GM21528 (cell line): ENCODE measurements around the gene ARHGEF28.

Experiments
- ATAC-seq: cut with Tn5 transposase; IDR thresholded peaks from one replicate; pipeline ENCODE4 v1.9.1; 2021; ENCODE audit warnings: mild to moderate bottlenecking, moderate library complexity; ENCODE audit not compliant: unreplicated experiment, low FRiP score

Gene ARHGEF28

GRCh38 chr5:73973135-73973534, 347.1 kb downstream of the ARHGEF28 start:
- no peak for ATAC-seq

GRCh38 chr5:73974871-73975360, 348.9 kb downstream of the ARHGEF28 start:
- no peak for ATAC-seq

- no peak for ATAC-seq
Observed at GRCh38 chr5:73975845-73976244, 349.8 kb downstream of the ARHGEF28 start.

GRCh38 chr5:73977146-73977545, 351.1 kb downstream of the ARHGEF28 start:
- no peak for ATAC-seq

GRCh38 chr5:73979321-73979720, 353.3 kb downstream of the ARHGEF28 start:
- ATAC-seq: no peak

GRCh38 chr5:73981704-73982103, 355.7 kb downstream of the ARHGEF28 start:
- ATAC-seq: no peak

- ATAC-seq: no peak
Observed at GRCh38 chr5:73983644-73984043, 357.6 kb downstream of the ARHGEF28 start.

GRCh38 chr5:73985145-73985544, 359.1 kb downstream of the ARHGEF28 start:
- ATAC-seq: no peak

GRCh38 chr5:73986729-73987128, 360.7 kb downstream of the ARHGEF28 start:
- no peak for ATAC-seq

GRCh38 chr5:73987915-73988314, 361.9 kb downstream of the ARHGEF28 start:
- no peak for ATAC-seq

- no peak for ATAC-seq
Observed at GRCh38 chr5:73989956-73990355, 364.0 kb downstream of the ARHGEF28 start.
